Measurements from ENCODE around the gene PARD3B.

The PARD3B gene

GRCh38 chr2:205025580-205026240, 480.4 kb downstream of the PARD3B start:
- DNase-seq, result no peak

DNA sequence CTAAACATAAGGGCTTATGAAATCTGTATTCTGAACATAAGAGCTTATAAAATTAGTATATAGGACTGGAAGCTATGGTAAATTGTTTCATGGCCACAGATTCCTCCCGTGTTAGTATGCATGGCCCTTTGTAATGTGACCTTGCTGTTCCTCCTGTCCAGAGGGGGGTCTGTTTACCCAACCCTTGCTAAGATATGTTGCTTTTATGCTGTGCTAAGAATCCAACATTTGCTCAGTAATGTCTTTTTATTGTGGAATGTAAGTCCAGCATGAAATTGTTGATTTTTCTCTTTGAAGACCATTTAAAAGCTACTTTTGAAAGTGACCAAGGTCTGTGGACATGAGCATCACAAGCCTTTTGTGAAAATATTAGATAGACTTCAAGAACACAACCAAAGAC, 485.4 kb downstream of the PARD3B start:
- DNase-seq, result no peak

GRCh38 chr2:205032093-205032551, 486.8 kb downstream of the PARD3B start:
- DNase-seq, result no peak

DNA sequence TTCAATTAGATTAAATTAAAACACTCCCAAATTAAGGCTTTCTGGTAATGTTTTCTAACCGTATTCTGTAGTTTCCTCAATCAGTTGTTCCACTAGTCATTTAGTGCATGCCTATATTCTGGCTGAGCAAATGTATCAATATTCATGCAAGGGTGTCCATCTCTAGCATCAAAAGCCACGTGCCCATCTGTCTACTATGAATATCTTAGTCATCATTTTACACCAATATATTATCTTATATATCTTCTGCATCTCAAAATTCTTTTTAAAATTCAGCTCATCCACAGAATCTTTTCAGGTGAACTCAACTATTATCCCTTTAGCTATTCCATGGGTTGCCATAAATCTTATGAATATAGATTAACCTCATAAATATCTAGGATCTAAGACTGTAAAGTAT, 488.2 kb downstream of the PARD3B start:
- no peak for DNase-seq

- no peak for DNase-seq
These were observed 488.8 kb downstream of the PARD3B start for GRCh38 chr2:205034034-205034433.

DNA sequence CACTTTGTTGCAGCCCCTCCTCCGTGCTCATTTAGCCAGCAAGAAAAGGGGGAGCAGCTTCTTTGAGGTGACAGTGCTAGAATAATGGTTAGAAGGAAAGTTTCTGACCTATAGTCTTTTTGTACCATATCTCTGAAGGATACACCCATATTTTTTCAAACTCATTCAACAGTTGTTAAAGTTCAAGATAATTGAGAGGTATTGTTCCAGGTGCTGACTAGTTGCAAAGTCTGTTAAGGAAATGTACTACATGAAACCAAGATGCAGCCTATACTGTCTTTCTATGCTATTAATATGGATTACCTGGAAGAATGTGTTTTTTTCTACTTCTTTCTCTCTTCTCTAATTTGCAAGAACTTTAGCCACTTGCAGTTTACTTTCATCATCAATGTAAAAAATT, 495.0 kb downstream of the PARD3B start:
- DNase-seq, result no peak

DNA sequence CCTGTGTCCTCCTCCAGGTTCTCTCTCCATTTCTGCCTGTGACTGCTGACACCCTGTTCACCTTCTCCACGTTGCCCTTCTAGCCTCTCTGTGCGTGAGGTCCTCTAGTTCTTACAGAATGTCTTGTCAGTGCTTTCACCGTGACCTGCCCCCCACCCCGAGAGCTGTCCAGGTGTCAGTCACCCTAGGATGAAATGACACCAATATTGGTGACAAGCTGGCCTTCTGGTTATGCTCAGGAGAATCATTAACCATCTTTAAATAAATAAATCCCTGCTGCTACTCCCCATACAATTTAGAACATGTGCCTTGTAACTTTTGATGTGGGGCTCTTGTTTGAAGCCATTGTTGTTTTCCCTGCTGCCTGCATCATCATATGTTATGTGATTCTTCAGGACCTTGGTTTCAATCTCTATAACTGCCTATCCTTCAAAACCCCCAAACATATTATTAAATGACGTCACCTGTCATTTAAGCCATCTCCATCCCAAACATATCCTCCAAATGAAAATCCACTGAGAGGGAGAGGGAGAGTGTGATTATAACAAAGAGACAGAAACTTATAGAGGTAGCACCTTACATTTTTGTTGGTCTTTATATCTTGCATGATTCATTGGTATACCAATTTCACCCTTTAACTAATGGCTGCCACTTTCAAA, 496.3 kb downstream of the PARD3B start:
- DNase-seq, result no peak

DNA sequence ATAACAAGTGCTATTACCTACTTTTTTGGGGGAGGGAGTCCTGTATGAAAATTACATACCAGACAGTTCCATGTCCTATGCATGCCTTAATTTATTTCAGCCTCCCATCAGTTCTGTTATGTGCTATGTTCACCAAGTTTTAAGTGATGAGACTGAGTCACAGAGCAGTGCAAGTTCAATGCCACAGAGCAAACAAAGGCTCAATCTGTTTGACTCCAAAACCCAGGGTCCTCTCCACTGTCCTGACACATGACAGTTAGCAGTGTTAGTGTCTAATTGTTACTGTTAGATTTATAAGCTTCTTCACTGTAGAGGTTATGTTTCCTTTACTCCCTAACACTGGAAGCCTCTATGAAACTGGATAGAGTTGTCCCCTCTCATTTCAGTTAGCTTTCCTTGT, 498.0 kb downstream of the PARD3B start:
- DNase-seq, result no peak

GRCh38 chr2:205045706-205046105, 500.4 kb downstream of the PARD3B start:
- DNase-seq, result no peak

DNA sequence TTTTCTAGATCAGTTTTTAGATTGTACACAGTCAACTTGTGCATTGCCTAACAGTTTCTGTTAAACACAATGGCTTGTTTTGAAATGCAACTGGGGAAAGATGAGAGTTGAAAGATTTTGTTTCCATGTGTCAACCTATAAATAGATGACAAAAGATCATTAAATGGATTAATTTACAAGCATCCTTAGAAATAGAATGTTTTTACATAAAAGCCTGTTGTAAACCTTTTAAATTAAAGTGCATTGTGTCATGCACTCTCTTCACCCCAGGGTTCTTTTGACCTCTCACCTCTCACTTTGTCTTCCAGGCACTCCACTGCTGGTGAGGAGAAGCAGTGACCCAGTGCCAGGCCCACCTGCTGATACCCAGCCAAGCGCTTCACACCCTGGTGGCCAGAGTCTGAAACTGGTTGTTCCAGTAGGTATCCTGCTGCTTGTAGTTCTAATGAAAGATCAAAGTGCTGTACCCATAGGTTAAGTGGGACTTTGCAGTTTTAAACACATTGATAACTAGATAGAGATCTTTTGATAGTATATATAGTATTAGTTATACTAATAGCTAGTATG, 502.1 kb downstream of the PARD3B start:
- no peak for DNase-seq

DNA sequence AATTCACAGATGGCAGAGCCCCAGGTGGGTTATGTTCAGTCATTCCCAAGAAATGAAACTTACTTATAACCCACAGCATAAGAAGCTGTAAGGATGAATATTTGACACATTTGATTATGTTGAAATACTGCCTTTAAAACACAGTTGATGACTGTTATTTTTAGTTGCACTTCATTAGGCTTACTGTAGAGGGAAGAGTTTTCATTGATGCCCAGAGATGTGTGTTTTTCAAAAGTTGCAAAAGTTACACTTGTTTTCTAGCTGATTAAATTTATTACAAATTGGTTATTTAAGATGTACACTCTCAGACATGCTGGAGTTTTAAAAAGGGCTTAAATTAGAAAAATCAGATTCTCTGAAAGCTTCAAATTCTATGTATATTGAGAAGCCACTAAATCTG, 506.1 kb downstream of the PARD3B start:
- DNase-seq, result no peak

DNA sequence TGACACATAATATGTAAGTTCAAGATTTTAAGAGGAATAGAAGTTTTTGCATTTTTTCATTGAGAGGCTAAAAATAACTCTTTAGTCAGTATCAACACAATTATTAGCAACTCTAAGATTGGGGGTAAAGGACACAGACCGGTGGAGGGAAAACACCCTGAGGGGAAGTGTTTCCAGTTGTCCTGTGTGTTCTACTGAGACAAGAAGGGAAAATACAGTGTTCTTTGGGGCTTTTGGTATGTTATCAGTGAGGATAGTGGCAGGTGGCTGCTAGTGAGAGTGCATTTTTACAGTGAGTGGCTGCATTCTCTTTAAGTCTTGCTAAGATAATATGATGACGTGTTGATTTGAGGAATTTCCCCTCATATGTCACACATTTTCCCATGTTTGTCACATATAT, 507.5 kb downstream of the PARD3B start:
- DNase-seq, result no peak

DNA sequence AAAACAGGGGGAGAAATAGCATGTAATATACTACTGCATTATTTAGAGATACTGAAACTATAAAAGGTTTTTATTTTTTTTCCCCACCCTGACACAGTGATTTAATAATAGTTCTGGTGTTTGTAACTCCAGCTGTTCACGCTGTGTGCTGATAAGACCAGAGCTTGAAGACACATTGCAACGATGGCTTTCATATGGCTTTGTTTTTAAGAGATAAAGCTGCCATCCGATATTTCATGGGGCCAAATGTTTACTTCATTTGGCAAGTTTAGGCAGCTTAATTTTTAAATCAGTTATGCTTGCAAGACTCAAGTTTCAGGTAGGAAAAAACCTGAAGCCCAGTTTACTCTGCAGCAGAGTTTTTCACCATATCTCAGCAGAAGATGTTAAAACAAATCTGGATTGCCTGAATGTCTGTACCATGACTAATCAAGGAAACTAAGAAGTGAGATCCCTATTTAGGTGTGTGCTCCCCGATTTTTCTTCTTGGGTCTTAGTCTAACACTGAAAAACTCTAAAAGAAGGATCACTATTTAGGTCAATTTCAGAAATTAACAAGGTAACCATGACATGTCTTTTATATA, 508.6 kb downstream of the PARD3B start:
- no peak for DNase-seq

- no peak for DNase-seq
These were observed 509.5 kb downstream of the PARD3B start for GRCh38 chr2:205054789-205055188.

GRCh38 chr2:205055251-205055650, 510.0 kb downstream of the PARD3B start:
- no peak for DNase-seq

DNA sequence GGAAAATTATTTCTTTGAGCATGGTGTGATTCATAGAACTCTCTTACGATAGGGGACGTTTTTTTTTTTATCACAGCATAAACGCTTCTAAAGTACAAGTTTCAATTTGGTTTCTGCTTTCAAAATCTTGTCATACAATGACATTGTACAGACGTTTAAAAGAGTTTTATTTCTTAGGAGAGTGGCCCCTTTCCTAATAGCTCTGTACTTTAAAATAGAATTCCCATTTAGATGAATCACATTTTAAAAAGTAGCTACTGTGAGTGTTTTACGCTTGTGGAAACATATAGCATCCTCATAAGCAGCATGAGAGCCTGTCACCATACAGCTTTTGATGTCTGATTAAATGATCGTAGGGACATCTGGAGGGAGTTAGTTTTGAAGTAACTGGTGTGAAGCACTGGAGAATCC, 510.9 kb downstream of the PARD3B start:
- no peak for DNase-seq

GRCh38 chr2:205058409-205058808, 513.1 kb downstream of the PARD3B start:
- DNase-seq, result no peak

GRCh38 chr2:205060269-205060668, 515.0 kb downstream of the PARD3B start:
- no peak for DNase-seq

DNA sequence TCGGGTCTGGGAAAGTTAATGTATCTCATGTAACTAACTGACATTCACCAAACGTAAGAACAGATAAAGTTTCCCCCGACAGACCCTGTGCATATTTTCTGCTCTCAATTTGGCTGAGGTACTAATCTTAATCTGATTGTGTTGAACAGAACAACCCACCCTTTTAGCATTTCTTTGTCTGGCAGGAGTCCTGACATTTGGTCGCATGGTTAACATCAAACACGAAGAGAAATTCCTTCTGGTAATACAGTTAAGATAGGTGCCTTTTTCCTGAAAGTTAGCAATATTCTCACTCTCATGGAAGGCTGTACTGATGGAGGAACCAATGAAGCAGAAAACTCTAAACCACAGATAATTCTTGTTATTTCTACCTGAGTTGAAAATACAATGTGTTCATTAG, 520.8 kb downstream of the PARD3B start:
- no peak for DNase-seq

GRCh38 chr2:205069928-205070327, 524.7 kb downstream of the PARD3B start:
- no peak for DNase-seq

DNA sequence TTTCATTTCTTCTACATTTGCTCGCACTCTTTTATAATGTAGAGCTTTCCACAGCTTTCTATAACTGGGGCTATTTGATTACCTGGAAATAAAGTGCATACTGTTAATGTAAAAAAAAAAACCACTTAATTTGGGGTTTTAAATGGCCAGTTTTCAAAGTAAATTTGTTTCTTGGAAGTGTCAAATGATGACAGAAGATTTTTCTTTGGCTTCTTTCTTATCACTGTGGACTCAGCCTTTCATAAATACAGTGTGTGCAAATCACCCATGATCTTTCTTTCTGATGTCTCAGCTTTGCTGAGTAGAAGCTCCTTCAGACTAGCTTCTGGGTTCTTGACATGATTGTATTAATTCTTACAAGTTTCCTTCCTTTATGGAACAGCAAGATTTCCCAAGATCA, 525.6 kb downstream of the PARD3B start:
- DNase-seq, result no peak

- no peak for DNase-seq
These were observed 528.3 kb downstream of the PARD3B start for GRCh38 chr2:205073433-205074020.

DNA sequence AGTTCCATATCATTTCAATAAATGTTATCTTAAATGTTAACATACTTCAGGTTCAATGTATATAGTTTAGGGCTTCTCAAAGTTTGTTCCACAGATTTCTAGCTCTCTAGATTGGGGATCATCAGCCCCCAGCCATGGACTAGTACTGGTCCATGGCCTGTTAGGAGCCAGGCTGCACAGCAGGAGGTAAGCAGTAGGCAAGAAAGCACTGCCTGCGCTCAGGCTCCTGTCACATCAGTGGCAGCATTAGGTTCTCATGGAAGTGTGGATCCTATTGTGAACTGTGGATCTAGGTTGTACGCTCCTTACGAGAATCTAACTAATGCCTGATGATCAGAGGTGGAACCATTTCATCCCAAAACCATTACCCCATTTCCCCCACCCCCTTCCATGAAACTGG, 531.1 kb downstream of the PARD3B start:
- no peak for DNase-seq

DNA sequence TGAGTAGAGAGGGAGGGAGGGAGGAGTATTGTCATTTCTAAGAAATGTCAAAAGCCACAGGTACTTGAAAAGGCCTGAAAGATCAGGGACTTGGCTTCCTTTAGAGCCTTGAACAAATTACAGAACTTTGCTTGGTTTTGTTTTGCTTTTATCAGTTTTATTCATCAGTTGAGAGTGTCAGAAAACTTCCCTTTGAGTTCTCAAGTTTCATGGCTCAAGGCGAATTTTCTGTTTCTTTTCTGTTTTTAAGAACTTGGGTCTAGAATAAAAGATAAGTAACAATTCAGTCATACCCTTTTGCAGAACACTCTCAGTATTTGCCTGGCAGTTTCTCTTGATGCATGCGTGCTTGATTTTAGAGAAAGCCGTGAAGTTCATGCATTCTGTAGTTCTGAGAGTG, 531.9 kb downstream of the PARD3B start:
- no peak for DNase-seq
